Measurements from ENCODE around the gene DDO.

Gene DDO

DNA sequence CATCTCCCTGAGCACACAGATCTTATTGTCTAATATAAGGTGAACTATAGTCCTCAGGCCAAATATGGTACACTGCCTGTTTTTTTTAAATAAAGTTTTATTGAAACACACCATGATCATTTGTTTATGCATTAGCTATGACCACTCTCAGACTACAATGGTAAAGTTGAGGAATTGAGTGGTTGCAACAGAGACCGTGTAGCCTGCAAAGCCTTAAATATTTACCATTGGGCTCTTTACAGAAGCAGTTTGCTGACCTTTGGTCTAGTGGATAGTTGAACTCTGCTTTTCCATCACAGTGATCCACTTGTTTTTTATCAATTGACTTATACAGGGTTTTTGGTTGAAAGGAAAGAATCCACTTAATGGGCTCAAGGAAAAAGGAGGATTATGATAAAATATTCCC, 29.9 kb downstream of the DDO start:
- no peak for DNase-seq (ENCODE audit: low read depth, low spot score)
- no peak overlapping the region for H3K27ac ChIP-seq

DNA sequence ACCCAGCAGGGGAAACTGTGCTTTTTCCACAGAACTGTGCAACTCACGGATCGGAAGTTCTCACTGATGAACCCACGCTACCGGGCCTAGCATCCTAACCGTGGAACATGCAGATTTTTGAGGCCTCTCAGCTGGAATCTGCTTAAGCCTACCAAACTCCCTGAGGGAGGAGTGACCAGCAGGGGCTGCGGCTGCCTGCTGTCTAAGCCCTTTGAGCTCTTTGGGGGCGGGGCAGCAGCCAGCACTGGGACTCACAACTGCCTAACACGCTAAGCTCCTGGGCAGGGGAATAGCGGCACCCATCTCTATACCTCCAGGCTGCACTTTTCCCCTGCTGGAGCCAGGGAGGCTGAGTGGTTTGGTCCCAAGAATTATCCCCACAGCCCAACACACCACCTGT, 36.8 kb downstream of the DDO start:
- no peak overlapping the region for H3K27ac ChIP-seq
- no peak for DNase-seq (ENCODE audit: low read depth, low spot score)

DNA sequence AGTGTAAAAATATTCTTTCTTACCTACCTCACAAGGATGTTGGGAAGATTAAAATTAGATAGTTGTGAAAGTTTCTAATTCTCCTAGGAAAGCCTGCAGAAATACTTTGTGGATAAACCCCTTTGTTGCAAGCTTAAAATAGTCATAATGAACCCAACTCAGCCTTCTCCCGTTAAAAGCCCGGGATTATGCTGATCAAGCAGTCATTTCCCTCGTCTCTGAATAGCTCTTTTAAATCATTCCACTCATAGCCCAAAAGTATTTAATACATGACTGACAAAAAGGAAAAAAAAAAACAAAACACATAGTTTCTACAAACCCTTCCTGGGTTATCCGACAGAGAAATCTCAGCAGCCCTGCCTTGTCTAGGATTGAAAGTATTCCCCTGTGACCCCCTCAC, 46.3 kb downstream of the DDO start:
- no peak overlapping the region for H3K27ac ChIP-seq
- DNase-seq (ENCODE audit: low read depth, low spot score) = no peak

- no peak for DNase-seq (ENCODE audit: low read depth, low spot score)
- no peak overlapping the region for H3K27ac ChIP-seq
Observed at GRCh38 chr6:110368284-110368683, 47.1 kb downstream of the DDO start.

GRCh38 chr6:110367825-110368224, 47.5 kb downstream of the DDO start:
- no peak for DNase-seq (ENCODE audit: low read depth, low spot score)
- no peak overlapping the region for H3K27ac ChIP-seq

GRCh38 chr6:110366975-110367374, 48.4 kb downstream of the DDO start:
- H3K27ac ChIP-seq = no peak overlapping the region
- no peak for DNase-seq (ENCODE audit: low read depth, low spot score)

GRCh38 chr6:110366256-110366655, 49.1 kb downstream of the DDO start:
- DNase-seq (ENCODE audit: low read depth, low spot score) = no peak
- H3K27ac ChIP-seq = no peak overlapping the region

- no peak overlapping the region for H3K27ac ChIP-seq
- no peak for DNase-seq (ENCODE audit: low read depth, low spot score)
Observed at GRCh38 chr6:110364364-110365105, 50.8 kb downstream of the DDO start.

- DNase-seq (ENCODE audit: low read depth, low spot score) = no peak
- no peak overlapping the region for H3K27ac ChIP-seq
Observed at GRCh38 chr6:110363748-110364147, 51.6 kb downstream of the DDO start.

GRCh38 chr6:110360676-110361075, 54.7 kb downstream of the DDO start:
- no peak for DNase-seq (ENCODE audit: low read depth, low spot score)
- H3K27ac ChIP-seq = no peak overlapping the region

GRCh38 chr6:110359556-110359955, 55.8 kb downstream of the DDO start:
- no peak for DNase-seq (ENCODE audit: low read depth, low spot score)
- H3K27ac ChIP-seq = no peak overlapping the region

GRCh38 chr6:110358553-110359160, 56.7 kb downstream of the DDO start:
- no peak overlapping the region for H3K27ac ChIP-seq

GRCh38 chr6:110357664-110358552, 57.5 kb downstream of the DDO start, which contains the start of gene METTL24:
TSS of gene METTL24 (minus strand) at chr6:110358349. CDS start at chr6:110358272, 77 bp downstream.
- no peak for DNase-seq (ENCODE audit: low read depth, low spot score)
- no peak within 1 kb of the TSS for H3K27ac ChIP-seq

More at GRCh38 chr6:110358553-110359160, 56.7 kb downstream of the DDO start:
- DNase-seq (ENCODE audit: low read depth, low spot score) = no peak

DNA sequence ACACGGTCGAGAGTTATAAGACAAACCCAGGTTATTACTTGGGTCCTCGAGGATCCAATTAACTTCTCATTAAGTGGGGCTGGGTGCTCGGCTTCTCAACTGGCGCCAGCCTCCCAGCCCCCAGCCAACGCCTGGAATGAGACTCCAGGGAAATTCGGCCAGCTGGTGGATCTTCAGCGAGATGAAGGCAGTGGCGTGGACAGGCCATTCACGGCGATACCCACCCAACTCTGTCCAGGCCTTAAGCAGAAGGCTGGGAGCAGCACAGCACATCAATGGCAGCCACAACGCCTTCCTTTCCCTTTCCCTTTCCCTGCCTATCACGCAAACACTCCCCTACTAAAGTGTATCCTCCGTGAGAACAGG, 58.1 kb downstream of the DDO start:
- no peak for DNase-seq (ENCODE audit: low read depth, low spot score)
- no peak overlapping the region for H3K27ac ChIP-seq

DNA sequence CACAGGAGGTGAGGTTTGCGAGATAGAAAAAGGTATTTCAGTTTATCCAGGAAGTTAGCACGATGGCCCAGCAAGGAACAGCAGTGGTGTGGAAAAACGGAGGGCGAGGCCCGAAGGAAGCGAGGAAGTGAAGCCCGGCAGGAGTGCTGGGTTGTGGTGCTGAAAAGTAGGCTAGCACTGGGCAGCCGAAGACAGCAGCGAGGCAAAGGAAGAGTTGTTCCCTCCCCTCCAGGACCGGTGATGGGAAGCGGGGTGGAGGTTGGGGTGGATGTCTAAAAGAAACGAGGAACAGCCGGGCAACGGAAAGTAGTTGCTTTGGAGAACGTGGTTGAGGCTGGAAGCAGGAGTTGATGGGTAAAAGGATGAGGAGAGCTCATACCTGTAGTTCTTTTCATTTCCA, 58.6 kb downstream of the DDO start:
- no peak overlapping the region for H3K27ac ChIP-seq

GRCh38 chr6:110355727-110356126, 59.6 kb downstream of the DDO start:
- no peak overlapping the region for H3K27ac ChIP-seq
- no peak for DNase-seq (ENCODE audit: low read depth, low spot score)

More for the DNA sequence above, 58.6 kb downstream of the DDO start:
- DNase-seq (ENCODE audit: low read depth, low spot score) = no peak

- no peak overlapping the region for H3K27ac ChIP-seq
- DNase-seq (ENCODE audit: low read depth, low spot score) = no peak
Observed at GRCh38 chr6:110355022-110355421, 60.4 kb downstream of the DDO start.

GRCh38 chr6:110354153-110354552, 61.2 kb downstream of the DDO start:
- H3K27ac ChIP-seq = no peak overlapping the region
- no peak for DNase-seq (ENCODE audit: low read depth, low spot score)

GRCh38 chr6:110353457-110354001, 61.8 kb downstream of the DDO start:
- no peak overlapping the region for H3K27ac ChIP-seq
- DNase-seq (ENCODE audit: low read depth, low spot score) = no peak

GRCh38 chr6:110352563-110353262, 62.7 kb downstream of the DDO start:
- DNase-seq (ENCODE audit: low read depth, low spot score) = no peak
- no peak overlapping the region for H3K27ac ChIP-seq

Measured in epithelial cell of prostate (primary cell).